NCI-H82 (cell line): ENCODE measurements around the gene TTC14.
"Not testable (repeated sequence)": the region's sequence is repeated elsewhere in the genome, so short reads cannot be mapped to it uniquely, and the experiment has no call there.

Experiments
- DNase-seq: peaks from one replicate; lab custom pipeline; 2025; lab: John Stamatoyannopoulos, UW

TTC14 gene, protein sequence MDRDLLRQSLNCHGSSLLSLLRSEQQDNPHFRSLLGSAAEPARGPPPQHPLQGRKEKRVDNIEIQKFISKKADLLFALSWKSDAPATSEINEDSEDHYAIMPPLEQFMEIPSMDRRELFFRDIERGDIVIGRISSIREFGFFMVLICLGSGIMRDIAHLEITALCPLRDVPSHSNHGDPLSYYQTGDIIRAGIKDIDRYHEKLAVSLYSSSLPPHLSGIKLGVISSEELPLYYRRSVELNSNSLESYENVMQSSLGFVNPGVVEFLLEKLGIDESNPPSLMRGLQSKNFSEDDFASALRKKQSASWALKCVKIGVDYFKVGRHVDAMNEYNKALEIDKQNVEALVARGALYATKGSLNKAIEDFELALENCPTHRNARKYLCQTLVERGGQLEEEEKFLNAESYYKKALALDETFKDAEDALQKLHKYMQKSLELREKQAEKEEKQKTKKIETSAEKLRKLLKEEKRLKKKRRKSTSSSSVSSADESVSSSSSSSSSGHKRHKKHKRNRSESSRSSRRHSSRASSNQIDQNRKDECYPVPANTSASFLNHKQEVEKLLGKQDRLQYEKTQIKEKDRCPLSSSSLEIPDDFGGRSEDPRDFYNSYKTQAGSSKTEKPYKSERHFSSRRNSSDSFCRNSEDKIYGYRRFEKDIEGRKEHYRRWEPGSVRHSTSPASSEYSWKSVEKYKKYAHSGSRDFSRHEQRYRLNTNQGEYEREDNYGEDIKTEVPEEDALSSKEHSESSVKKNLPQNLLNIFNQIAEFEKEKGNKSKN

DNA sequence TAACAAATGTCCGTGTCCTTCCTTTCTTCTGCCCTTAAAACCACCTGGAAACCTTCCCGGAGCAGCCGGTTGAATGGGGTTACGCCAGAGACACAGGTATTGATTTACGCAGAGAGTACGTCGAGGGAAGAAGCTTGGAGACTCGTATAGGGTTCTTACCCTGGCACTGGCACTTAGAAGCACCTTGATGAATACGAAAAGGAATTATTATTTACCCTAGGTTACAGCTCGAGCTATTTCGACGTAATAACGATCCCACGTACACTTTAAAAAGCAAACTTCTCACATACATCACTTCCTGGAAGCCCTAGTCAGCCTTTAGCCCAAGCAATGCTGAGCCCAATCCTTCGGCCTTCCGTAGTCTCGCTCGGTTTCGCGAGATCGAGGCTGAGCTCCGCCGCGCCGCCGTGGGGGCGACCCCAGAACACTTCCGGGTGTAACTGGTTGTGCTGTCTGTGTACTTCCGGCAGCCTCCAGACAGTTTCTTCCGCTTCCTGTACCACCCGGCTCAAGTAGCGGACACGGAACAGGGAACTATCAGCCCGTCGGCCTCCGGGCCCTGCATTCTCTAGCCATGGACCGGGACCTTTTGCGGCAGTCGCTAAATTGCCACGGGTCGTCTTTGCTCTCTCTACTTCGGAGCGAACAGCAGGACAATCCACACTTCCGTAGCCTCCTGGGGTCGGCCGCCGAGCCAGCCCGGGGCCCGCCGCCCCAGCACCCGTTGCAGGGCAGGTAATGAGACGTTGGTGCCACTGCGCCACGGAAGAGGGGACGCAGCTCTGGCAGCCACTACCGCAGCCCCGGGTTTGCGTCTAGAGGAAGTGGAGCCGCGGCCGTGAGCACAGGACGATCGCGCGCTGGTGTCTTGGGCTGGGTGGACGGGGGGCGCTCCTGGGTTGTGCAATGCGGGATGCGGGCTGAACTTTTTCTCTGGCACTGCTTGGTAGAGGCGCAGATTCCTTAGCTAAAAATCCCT lies at the start of gene TTC14:
Gene TTC14, plus strand, starts transcription at position 476 of the 979 bp plus-strand sequence. Its CDS starts 99 bp downstream, at position 575.
- peak; percentile 98 for DNase-seq

DNA sequence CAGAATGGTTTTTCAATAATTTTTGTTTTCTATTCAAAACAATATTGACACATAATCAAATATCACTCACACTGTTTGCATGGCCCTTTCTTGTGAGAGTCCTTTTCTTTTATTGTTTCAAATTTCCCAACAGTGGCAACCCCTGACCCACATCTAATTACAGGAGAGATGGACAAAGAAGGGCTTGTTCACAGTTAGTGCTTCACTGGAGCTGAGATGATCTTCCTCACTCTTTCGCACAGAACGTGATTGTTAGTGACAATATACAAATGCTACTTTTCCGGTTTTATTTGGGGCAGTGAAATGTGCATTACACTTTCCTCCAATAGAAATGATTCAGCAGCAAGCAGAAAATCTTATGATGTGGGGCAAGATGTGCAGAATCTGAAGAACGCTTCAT lies 38.6 kb upstream of the TTC14 start:
- DNase-seq = no peak

DNA sequence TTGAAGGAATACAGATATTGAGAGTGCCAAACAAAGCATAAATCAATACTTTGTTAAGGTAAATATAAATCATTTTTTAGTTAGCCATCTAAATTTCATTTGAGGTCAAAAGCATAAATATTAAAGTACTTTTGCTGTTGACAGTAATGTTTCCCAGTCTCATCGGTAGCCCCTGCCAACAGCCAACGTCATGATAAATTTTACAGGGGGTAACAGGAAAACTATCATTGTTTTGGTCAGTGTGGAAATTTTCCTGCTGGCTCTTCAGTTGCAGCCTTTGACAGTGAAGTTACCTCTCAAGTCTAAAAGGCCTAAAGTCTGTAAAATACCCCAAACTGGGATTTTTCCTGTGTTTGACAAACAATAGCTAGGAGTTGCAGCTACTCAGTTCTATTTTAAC lies 37.3 kb upstream of the TTC14 start:
- DNase-seq = no peak

DNA sequence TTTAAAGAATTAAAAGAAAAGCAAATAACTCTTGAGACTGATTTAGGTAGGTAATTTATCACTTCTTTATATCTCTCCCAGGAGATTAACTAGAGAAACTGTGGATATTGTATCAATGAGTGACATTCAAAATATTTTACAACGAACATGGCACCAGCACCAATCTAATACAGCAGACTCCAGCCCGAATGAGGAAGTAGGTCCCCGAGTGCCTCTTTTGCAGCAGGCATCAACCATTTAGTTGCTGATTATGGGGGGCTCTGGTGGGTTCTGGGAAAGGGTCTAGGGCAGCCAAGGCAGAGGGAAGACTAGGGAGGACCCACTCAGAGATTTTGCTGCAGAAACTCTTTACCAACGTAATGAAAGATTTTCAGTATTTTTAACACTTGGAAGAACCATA lies 31.7 kb upstream of the TTC14 start:
- DNase-seq = no peak

DNA sequence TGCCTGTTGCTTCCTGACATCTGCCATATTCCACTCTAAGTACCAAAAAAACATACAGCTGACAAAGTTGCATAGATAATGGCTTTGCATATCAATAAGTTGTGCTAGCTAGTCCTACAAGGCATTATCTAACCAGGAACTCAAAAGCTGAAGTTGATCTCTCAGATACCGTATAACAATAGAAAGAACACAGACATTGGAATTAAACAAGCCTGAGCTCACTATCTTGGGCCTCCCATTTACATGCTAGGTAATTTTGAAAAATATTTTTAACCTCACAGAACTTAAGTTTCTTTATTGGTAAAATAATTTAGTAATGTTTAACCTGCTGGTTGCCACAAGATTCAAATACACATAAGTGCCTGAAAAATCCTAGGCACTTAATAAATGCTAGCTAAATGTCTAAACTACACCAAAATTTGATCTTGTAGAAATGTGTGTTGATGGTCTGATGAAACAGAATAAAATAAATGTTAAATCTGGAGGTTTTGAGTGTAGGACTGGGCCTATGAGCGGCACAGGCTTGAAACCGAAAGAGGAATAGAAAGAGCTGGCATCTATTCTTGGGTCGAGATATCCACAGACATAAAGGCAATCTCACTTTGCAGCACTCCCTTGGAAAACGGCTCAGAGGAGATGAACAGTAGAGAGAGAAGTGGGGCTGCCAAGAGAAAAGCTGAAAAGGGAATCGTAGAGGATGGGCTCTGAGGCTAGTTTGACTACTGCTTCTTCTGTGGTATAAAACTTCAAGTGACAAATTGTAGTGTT lies 29.9 kb upstream of the TTC14 start:
- peak; percentile 91 for DNase-seq

DNA sequence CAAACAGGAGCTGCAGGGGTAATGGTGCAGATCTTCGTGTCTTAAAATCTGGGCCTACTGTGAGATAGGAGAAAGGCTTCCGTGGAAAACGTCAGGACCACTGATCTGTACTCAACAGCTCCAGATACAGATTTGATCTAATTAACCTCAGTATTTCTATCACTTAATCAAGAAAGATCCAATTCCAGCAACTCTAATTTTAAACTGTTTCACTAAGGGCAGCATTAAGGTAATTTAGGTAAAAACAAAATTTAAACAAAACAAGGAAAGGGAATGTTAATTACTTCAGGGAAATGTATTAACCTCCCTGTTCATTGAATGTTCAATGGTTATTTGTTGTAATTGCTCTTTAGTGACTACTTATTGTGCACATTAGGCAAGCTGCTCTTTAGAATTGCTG lies 26.4 kb upstream of the TTC14 start:
- DNase-seq = no peak

DNA sequence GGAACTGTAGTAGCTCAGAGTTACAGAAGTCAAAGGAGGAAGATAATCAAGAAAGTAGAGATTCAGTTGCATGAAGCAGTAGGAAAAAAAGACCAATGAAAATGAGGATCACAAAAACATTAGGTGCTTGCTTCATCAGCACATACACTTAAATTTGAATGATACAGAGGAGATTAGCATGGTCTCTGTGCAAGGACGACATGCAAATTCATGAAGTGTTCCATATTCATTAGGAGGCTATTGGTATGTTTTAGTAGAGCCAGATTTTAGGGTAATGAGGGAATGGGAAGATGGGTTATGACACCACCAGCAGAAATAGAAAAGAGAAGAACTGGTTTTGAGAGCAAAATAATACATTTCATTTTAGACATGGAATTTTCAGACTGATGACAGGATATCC lies 21.0 kb upstream of the TTC14 start:
- DNase-seq = no peak

DNA sequence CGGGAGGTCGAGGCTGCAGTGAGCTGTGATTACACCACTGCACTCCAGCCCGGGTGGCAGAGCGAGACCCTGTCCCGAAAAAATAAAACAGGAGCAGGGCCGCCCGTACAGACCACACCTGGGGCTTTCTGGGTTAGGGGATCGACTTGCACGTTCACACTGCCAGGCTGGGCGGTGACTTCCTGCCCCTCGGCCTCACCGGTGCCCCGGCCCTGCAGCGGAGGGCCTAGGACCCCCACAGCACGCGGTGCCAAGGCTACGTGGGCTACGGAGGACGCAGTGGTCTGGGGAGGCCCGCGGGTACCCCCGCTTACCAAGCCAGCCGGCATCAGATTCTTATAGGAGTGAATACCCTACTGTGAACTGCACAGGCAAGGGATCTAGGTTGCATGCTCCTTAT lies 11.6 kb upstream of the TTC14 start:
- DNase-seq = no peak

DNA sequence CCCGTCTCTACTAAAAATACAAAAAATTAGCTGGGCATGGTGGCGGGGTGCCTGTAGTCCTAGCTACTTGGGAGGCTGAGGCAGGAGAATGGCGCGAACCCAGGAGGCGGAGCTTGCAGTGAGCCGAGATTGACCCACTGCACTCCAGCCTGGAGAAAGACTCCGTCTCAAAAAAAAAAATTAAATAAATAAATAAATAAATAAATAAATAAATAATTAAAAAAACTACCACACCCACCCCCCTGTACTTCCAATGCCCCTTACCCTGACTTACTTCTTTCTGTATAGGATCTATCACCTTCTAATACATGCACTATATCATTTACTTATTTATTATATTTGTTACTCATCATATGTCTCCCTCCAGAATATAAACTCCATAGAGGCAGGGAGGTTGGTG lies 8.3 kb upstream of the TTC14 start:
- DNase-seq = not testable (repeated sequence)

DNA sequence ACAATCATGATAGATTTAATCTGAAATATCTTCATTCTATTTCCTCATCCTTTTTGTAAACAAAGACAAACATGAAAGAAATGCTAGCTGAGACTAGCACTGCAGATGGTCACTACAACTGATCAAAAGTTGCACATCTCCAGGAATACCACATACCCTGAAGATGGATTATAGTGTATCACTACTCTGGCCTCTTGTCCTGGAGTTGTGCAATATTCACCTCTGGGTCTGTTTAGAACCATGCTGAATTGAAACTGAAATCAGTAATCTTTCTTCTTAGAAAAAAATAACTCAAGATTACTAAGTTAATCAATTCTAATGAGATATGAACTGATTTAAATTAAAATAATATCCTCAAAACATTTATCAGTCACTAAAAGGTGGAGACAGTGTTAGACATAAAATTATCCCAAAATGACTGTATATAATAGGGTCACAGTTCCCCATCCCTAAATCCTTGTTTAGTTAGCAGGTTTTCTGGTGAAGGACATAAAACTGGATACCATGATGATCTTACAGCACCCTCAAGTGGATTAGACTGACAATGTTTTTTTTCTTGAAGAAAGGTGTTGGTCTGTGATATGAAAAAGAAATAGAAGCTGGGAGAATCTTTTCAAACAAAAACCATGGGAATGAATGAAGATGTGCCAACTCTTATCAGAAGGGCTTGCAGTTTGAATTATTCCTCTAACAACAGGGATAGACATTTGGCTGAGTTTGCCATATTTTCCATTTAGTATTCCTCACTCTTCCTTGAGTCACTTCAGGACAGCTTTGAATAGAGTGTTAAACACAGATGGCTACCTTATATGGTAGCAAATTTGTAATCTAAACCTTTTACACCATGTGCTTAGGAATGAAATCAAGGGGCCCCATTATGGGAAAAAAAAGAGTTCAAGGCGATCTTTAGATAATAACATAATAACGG lies 7.1 kb upstream of the TTC14 start:
- DNase-seq = peak; percentile 89

DNA sequence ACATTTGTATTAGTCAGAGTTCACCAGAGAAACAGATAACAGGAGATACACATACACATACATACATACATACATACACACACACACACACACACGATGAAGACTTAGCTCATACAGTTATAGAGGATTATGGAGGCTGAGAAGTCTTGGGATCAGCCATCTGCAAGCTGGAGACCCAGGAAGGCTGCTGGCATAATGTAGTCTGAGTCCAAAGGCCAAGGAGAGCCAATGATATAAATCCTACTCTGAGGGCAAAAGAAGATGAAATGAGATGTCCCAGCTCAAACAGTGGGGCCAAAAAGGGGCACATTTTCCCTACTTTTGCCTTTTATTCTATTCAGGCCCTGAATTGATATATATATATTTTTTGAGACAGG lies 6.4 kb upstream of the TTC14 start:
- peak; percentile 91 for DNase-seq

DNA sequence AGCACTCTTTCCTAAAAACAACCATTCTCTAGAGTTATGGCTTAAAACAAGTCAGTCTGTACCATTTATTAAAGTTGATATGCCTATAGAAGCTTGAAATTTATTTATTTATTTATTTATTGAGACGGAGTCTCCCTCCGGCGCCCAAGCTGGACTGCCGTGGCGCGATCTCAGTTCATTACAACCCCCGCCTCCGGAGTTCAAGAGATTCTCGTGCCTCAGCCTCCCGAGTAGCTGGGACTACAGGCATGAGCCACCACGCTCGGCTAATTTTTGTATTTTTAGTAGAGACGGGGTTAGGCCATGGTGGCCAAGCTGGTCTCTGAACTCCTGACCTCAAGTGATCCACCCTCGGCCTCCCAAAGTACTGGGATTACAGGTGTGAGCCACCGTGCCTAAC lies 1.5 kb upstream of the TTC14 start:
- DNase-seq = no peak

DNA sequence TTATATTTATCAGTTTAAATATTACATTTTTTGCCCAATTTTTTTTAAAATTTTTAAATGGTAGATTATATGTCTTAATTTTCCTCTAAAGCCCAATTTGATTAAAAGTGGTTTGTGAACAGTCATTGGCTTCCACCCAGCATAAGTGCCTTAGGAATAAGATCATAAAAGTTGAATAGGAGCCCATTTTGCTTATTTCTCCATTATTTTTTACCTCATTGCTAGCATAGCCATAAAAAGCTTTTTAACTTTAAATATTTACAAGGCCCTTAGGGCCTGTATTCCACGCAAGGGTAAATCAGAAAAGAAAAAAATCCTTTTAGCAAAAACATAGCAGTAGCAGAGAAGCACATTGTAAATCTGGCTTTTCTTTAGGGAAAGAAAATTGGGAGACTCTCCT lies 9.0 kb downstream of the TTC14 start:
- no peak for DNase-seq

DNA sequence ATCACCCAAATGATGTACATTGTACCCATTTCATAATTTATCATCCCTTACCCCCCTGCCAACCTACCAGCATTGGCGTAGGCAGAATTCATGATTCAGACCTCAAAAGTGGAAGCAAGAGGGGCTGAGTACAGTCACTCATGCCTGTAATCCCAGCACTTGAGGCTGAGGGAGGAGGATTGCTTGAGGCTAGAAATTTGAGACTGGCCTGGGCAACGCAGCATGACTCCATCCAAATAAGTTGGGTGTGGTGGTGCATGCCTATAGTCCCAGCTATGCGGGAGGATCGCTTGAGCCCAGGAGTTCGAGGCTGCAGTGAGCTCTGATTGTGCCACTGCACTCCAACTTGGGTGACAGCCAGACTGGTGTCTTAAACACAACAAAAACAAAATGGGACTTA lies 10.4 kb downstream of the TTC14 start:
- no peak for DNase-seq

DNA sequence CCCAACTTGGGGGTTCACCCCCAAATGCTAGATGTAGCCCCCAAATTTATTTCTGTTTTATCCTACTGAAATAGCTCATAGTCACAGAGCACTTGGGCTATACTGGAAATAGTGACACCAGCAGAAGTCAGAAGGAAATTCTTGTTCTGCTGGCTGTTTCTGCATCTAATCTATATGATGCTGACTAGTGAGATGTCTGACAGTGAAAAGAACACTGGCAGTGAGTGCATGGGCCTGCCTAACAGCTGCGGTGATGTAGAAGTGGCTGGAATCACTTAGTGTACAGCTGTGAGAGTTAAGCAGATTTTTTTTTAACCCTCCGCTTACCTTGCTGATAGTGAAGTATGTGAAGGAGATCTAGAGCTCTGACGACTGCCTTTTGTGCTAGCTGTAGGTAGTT lies 14.0 kb downstream of the TTC14 start:
- peak; percentile 80 for DNase-seq

DNA sequence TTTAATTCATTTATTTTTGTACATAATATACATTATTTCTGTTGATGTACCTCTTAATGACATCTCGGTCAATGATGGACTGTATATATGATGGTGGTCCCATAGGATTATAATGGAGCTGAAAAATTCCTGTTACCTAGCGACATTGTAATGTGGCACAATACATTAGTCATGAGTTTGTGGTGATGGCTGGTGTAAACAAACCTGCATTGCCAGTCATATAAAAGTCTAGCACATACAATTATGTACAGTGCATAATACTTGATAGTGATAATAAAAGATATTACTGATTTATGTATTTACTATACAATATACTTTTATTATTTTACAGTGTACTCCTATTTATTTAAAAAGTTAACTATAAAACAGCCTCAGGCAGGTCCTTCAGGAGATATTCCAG lies 15.1 kb downstream of the TTC14 start:
- no peak for DNase-seq

DNA sequence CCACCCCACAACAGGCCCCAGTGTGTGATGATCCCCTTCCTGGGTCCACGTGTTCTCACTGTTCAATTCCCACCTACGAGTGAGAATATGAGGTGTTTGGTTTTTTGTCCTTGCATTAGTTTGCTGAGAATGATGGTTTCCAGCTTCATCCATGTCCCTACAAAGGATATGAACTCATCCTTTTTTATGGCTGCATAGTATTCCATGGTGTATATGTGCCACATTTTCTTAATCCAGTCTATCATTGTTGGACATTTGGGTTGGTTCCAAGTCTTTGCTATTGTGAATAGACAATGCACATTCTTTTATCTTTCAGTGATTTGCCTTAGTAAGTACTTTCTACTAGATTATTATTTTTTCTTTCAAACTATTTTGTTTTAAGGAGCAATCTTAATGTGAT lies 16.6 kb downstream of the TTC14 start:
- not testable (repeated sequence) for DNase-seq

DNA sequence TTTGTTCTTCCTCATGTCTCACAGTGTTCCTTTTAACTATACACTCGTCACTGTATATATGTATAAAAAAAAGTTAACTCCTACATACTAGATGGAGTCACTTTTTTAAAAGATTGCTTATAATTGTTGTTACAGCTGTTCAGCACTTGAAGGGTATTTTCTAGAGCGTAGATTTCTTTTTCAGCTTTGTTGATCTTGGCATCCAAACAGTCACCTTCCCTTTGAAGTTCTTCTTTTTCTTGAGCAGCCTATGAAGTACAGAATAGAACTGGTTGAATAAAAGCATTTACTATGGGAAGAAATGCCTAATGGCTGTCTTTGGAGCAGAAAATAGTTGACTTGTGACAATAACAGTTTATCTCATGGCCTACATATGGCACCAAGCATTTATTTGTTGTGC lies 17.8 kb downstream of the TTC14 start:
- no peak for DNase-seq

DNA sequence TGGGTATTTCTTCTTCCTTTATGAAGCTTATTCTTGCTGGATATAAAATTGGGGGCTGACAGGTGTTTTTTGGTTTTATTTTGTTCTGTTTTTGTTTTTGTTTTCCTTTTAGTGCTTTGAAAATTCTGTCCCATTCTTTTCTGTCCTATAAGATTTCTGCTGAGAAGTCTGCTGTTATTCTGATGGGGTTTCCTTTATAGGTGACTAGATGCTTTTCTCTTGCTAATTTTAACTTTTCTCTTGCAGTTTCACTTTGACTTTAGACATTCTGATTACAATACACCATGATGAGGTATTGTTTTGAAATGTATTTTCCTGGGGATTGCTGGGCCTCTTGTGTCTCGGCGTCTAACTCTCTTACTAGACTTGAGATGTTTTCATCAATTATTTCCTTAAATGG lies 22.8 kb downstream of the TTC14 start:
- DNase-seq = no peak

DNA sequence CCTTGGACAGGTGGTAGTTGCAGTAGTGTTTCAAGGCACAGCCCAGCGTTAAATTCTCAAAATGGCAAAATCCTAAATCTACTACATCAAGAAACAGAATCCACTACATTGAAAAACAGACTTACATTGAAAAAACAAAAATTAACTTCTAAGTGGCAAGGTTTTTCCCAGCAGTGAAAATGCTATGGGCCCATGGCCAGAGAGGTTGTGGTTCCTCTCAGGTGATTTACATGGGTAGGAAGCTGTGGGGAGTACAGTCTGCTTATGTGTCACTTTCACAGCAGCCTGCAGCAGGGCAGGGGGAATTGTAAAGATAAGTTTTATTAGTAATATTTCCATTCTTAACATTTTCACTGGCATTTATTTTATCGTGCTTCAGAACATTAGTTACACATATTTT lies 24.9 kb downstream of the TTC14 start:
- no peak for DNase-seq
